Right cardiac atrium (tissue), 5 donors: ENCODE results near the gene REPS1. TPM values are rescaled to one million over a fixed set of nuclear protein-coding genes. Genes with fewer than 3 reads are reported as not detected.

Experiments used
- ATAC-seq, 2 donors: fragments of 200-7000 bp; cut with Tn5 transposase; one replicate each; pipeline versions ENCODE4 v1.8.0 to v1.9.1; 2020; ENCODE audit warnings: moderate library complexity in 2 of 2, mild to moderate bottlenecking in 1 of 2
- DNase-seq, 3 donors: peaks; one replicate each; pipeline ENCODE4 v3.0.0-alpha.2; 2020
- H3K27ac ChIP-seq: one replicate; pipeline ENCODE4 v1.5.1; 2013; ENCODE audit warnings: mild to moderate bottlenecking, low read length, control low read depth, moderate library complexity
- H3K27me3 ChIP-seq: one replicate; pipeline ENCODE4 v1.6.1; 2013; ENCODE audit not compliant: control insufficient read depth, insufficient read depth
- H3K4me1 ChIP-seq: one replicate; pipeline ENCODE4 v1.6.1; 2013; ENCODE audit warnings: low read length; ENCODE audit not compliant: control insufficient read depth, insufficient read depth
- H3K4me3 ChIP-seq: one replicate; pipeline ENCODE4 v1.5.1; 2013; ENCODE audit warnings: low read length, control low read depth
- H3K9me3 ChIP-seq: one replicate; pipeline ENCODE4 v1.6.1; 2013; ENCODE audit warnings: low read length; ENCODE audit not compliant: control insufficient read depth
- WGBS: extraction: QIAGEN DNeasy Blood & Tissue Kit; methylation state at CpG from one replicate; pipeline ENCODE4 v1.1.7; 2013; 5-methylcytosine and 5-hydroxymethylcytosine counted together
- intact Hi-C, 4 donors: fragments of 100-400 bp; cut with DNase I; formaldehyde crosslinking; loops; one replicate each; pipeline versions ENCODE4 v1.11.0 to v1.14.0; 2022 to 2023
- polyA plus RNA-seq: library from polyadenylated mRNA; stranded (reverse); fragments of 200-250 nt; gene quantifications from one replicate; pipeline ENCODE4 v1.2.3, GENCODE V29; 2013
- total RNA-seq, 4 donors: library from RNA; stranded (reverse); fragmentation: NEBNext Ultra II Directional; extraction: Animal tissue kit (Norgen Biotek cat#: 25700); gene quantifications; one replicate each; pipeline ENCODE4 v1.2.1, GENCODE V29; 2021
- donor health status: healthy with polysubstance abuse.
- donor health status: DM: no; HTN: yes; CAD: no.
- donor health status: DM: no; HTN: no; CAD: no.
- donor health status: DM: no; HTN: yes; CAD: no; lungs with severe emphysema.
- donor health status: DM: yes; HTN: yes; CAD: no.

REPS1 gene
- total and polyA plus RNA-seq, 5 donors, result 18.1 to 40.9 (median 36.5) TPM

DNA sequence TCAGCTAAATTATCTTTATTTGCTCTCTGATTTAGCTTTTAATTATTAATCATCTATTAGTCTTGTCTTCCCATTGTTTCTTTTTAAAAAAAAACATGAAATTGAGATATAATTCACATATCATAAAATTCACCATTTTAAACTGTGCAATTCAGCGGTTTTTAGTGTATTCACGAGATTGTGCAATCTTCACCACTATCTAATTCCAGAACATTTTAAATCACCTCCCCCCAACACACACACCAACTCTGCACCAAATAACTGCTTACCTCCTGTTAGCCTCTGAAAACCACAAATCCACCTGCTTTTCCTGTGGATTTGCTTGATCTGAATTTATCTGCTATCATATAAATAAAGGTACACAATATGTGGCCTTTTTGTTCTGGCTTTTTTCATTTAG, 31.7 kb upstream of the REPS1 start:
- intact Hi-C loops, result no loop called here
- no peak overlapping the region for H3K27ac ChIP-seq
- no peaks in the 10 kb centered on the region for H3K9me3 ChIP-seq
- H3K27me3 ChIP-seq, result no peaks in the 10 kb centered on the region
- DNase-seq, result no peak
- H3K4me1 ChIP-seq, result peaks cover 4% of the 10 kb centered on the region
- 93% methylated on average over 2 of the region's 2 CpGs for WGBS
- no peak overlapping the region for H3K4me3 ChIP-seq
- no peak for ATAC-seq

DNA sequence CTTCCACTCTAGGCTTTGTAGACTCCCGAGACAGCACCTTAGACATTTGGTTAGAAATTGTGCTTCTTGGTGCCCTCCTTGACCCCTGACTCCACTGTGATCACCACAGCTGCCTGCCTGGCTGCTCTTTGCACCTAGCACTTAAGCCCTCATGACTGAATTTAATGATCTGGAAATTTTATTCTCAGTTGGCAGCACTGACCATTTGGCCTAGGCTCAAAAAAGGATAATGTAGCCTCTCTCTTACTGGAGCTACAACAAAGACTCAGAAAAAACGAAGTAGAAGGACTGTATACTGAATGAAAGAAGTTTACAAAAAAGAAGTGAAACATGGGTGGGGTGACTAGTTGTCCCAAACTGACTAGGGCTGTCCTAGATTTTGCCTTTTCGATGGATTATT, 29.2 kb upstream of the REPS1 start:
- Histone ChIP-seq H3K4me3 (no peak overlapping the region), H3K4me1 (peaks cover 4% of the 10 kb centered on the region), H3K27ac (peak overlapping the region; percentile 26), H3K9me3 (no peaks in the 10 kb centered on the region), H3K27me3 (no peaks in the 10 kb centered on the region)
- ATAC-seq (peak in 1 of 2 donors; percentile 69), DNase-seq (no peak)
- WGBS, result 40% methylated on average over 3 of the region's 3 CpGs
- intact Hi-C loops, result no loop called here

DNA sequence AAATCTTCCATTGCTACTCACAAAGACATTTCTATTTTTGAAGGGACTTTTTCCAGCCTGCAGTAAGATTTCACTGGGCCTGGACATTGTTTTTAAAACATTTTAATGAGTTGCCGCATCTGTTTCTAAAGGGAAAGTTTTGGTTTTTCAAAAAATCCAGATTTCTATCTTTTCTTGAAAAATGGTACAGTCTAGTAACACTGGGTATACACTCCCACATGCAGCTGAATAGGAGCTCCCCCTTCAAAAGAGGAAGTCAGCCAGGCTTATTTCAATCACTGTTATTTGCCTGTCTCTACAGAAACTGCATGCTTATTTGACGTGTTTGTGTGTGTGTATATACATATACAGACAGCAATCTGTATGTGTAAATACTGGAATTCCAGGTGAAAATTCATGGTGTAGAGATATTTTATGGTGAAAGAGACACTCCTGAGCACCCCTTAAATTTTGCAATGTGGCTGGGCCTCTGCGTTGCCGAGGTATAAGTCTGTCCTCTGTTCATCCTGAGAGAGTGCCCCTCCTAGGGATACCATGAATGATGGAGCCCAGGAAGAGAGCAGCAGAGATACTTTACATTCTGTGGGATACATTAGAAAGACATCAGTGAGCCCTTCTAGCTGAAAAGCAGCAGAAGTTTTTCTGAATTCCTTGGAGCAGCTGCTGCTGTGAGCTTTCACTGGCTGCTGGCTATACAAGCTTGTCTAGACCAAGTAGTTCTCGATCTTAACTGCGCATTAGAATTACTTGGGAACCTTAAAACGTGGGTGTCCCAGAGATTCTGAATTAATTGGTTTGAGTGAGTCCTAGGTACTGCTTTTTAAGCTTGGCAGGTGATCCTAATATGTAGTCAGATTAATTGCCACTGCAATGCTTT, 28.5 kb upstream of the REPS1 start:
- no peak for DNase-seq
- 54% methylated on average over 7 of the region's 7 CpGs for WGBS
- intact Hi-C loops, result no loop called here
- no peak overlapping the region for H3K4me3 ChIP-seq
- H3K9me3 ChIP-seq, result no peaks in the 10 kb centered on the region
- no peaks in the 10 kb centered on the region for H3K27me3 ChIP-seq
- peak; percentile 50 to 61 for ATAC-seq
- H3K27ac ChIP-seq, result peak overlapping the region; percentile 26
- H3K4me1 ChIP-seq, result peaks cover 4% of the 10 kb centered on the region

DNA sequence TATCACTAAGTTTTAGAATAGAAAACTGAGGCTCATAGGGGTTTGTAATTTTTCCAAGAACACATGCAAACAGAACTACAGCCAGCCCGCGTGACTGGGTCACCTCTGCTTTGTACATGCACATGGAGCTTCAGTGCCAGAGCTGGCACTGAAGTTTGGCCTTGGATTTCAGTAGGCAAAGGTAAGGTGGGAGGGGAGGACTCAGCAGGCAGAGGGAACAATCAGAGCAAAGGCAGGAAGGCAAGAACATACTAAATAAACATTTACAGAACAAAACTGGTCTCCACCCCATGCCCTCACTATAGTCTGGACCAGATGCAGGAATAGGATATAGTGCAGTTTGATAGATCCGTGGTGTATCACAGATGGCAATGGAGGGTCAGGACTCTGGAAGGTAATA, 26.9 kb upstream of the REPS1 start:
- peak in 1 of 2 donors; percentile 16 for ATAC-seq
- H3K4me3 ChIP-seq, result no peak overlapping the region
- WGBS, result 74% methylated on average over 3 of the region's 3 CpGs
- intact Hi-C loops, result no loop called here
- H3K9me3 ChIP-seq, result no peaks in the 10 kb centered on the region
- DNase-seq, result no peak
- peaks cover 6% of the 10 kb centered on the region for H3K4me1 ChIP-seq
- H3K27me3 ChIP-seq, result no peaks in the 10 kb centered on the region
- H3K27ac ChIP-seq, result no peak overlapping the region

DNA sequence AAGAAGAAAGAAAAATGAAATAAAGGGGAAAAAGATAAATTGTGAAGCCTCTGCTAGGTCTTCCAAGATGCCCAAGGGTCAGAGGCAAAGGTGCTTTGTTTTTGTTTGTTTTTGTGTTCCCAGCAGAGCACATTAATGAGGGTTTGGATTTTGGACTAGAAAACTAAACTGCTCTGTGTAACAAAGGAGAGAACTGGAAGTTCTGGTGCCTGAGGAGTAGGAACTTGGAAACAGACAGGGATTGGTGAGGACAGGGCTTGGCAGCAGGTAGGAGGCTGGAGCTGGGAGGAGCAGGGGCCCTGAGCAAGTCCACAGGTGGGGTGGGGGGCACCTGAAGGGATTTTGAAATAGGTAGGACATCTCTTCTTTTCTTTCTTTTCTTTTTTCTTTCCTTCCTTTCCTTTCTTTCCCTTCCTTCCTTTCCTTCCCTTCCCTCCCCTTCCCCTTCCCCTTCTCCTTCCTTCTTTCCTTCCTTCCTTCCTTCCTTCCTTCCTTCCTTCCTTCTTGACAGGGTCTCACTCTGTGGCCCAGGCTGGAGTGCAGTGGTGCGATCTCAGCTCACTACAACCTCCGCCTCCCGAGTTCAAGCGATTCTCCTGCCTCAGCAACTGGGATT, 25.2 kb upstream of the REPS1 start:
- 96% methylated on average over 4 of the region's 4 CpGs for WGBS
- no peak for DNase-seq
- no peak for ATAC-seq
- H3K9me3 ChIP-seq, result no peaks in the 10 kb centered on the region
- peaks cover 6% of the 10 kb centered on the region for H3K4me1 ChIP-seq
- H3K27me3 ChIP-seq, result no peaks in the 10 kb centered on the region
- no peak overlapping the region for H3K4me3 ChIP-seq
- intact Hi-C loops, result no loop called here
- no peak overlapping the region for H3K27ac ChIP-seq

DNA sequence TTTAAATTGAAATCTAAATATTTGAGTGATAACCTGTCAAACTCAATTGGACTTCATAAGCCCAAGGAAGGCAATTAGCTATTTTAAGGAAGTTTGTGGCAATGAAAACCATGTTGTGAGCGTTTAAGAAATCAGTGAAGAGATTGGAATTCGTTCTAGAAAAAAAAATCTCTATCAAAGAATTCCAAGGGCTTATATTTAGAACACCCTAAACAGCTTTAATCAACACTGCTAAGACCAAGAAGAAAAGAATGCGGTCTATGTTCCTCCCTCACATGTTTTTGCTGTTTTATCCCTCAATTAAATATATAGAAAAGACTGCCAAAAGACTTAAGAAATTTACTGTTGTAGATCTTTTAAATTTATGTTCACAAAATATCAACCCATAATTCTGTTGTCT, 23.9 kb upstream of the REPS1 start:
- DNase-seq (no peak), ATAC-seq (no peak)
- H3K27ac ChIP-seq, result no peak overlapping the region
- 54% methylated on average over 3 of the region's 3 CpGs for WGBS
- no peaks in the 10 kb centered on the region for H3K9me3 ChIP-seq
- H3K4me1 ChIP-seq, result peaks cover 2% of the 10 kb centered on the region
- H3K27me3 ChIP-seq, result no peaks in the 10 kb centered on the region
- intact Hi-C loops, result no loop called here
- no peak overlapping the region for H3K4me3 ChIP-seq

DNA sequence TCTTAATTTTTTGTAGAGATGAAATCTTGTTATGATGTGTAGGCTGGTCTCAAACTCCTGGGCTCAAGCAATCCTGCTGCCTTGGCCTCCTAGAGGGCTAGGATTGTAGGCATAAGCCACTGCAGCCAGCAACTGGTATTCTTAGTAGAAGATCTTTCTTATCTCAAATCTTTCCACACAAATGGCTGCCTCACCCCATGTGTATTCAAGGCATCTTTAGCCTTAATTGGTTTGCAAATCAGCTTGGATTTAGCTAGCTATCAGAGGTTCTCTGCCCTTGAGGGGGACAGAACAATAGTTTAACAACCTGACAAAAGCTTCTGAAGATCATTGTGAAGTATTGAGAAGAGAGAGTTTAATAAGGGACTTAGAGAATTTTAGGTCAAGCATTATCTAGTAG, 22.6 kb upstream of the REPS1 start:
- Histone ChIP-seq H3K27ac (no peak overlapping the region), H3K27me3 (no peaks in the 10 kb centered on the region), H3K4me3 (no peak overlapping the region), H3K4me1 (peaks cover 2% of the 10 kb centered on the region), H3K9me3 (no peaks in the 10 kb centered on the region)
- ATAC-seq (no peak), DNase-seq (no peak)
- intact Hi-C loops, result no loop called here

DNA sequence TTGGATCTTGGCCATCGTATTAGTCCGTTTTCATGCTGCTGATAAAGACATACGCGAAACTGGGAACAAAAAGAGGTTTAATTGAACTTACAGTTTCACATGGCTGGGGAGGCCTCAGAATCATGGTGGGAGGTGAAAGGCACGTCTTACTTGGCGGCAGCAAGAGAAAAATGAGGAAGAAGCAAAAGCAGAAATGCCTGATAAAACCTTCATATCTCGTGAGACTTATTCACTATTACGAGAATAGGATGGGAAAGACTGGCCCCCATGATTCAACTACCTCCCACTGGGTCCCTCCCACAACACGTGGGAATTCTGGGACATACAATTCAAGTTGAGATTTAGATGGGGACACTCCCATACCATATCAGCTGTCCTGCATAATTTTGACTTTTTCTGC, 20.1 kb upstream of the REPS1 start:
- DNase-seq, result no peak
- Histone ChIP-seq H3K27me3 (no peaks in the 10 kb centered on the region), H3K27ac (no peak overlapping the region), H3K4me3 (no peak overlapping the region), H3K9me3 (no peaks in the 10 kb centered on the region), H3K4me1 (peaks cover 2% of the 10 kb centered on the region)
- no peak for ATAC-seq
- intact Hi-C loops, result no loop called here
- 68% methylated on average over 9 of the region's 9 CpGs for WGBS

DNA sequence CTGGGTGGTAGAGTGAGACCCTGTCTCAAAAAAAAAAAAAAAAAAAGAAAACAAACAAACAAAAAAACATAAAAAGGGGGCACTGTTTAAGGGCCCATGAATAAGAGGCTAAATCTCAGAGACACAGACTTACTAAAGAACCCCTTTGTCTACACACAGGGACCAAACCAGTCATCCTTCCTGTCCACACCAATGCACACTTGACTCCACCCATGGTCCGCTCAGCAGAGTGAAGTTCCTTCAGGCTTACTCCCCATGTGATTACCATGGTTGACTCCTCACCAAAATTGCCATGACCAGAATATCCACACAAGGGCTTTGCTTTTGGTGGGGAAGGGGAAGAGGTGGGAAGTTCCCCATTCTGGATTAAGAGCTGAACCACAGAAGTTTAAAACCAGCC, 19.4 kb upstream of the REPS1 start:
- Histone ChIP-seq H3K27me3 (no peaks in the 10 kb centered on the region), H3K4me1 (peaks cover 2% of the 10 kb centered on the region), H3K27ac (no peak overlapping the region), H3K9me3 (no peaks in the 10 kb centered on the region), H3K4me3 (no peak overlapping the region)
- ATAC-seq (no peak), DNase-seq (no peak)
- intact Hi-C loops, result no loop called here
- 96% methylated on average over 1 of the region's 1 CpG for WGBS

DNA sequence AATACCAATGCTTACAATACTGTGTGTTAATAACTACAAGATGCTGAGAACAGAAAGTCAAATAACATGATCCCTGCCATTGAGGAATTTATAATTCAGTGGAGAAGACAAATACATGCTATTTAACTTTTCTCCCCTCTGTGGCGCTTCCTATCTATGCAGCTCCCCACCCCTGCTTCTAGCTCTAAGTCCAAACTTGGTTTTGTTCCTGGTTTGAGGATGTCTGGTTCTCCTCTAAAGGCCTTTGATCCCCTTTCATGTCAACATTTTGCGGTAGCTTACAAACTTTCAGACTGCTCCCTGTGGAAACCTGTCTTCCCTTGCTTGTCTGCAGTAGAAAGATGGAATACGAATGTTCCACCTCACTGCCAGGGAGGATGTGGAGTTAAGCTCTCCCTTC, 18.4 kb upstream of the REPS1 start:
- peaks cover 2% of the 10 kb centered on the region for H3K4me1 ChIP-seq
- WGBS, result 93% methylated on average over 3 of the region's 3 CpGs
- no peak overlapping the region for H3K4me3 ChIP-seq
- no peak for DNase-seq
- no peak for ATAC-seq
- no peaks in the 10 kb centered on the region for H3K9me3 ChIP-seq
- intact Hi-C loops, result no loop called here
- H3K27ac ChIP-seq, result no peak overlapping the region
- H3K27me3 ChIP-seq, result no peaks in the 10 kb centered on the region

DNA sequence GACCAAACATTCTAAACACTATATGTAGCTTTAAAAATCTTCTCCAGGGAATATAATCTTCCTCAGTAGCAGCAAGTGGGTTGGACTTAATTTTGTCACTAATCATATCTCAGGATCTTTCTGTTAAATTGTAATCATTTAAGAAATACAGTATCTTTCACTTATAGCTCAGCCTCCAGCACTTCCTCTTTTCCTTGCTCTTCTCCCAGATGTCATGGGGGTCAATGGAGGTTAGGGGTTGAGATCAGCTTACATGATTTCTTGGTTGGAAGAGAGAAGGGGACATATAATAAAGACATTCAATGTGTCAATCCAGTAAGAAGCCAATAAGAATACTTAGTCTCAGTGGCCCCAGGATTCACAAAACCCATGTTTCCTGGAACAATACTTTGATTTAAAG, 15.7 kb upstream of the REPS1 start:
- ATAC-seq, result no peak
- no peak overlapping the region for H3K27ac ChIP-seq
- no peaks in the 10 kb centered on the region for H3K9me3 ChIP-seq
- no peaks in the 10 kb centered on the region for H3K27me3 ChIP-seq
- no peak for DNase-seq
- no peaks in the 10 kb centered on the region for H3K4me1 ChIP-seq
- H3K4me3 ChIP-seq, result no peak overlapping the region
- intact Hi-C loops, result no loop called here
